ENCODE data around the gene NEXN. TPM values are rescaled to one million over a fixed set of nuclear protein-coding genes. Genes with fewer than 3 reads are reported as not detected.

NEXN gene
- total and polyA plus RNA-seq, 2 of the 13 experiments (the other 11 are each of a cell fraction or from before 2014, with no cell fraction given) = 0.07 to 0.97 TPM

DNA sequence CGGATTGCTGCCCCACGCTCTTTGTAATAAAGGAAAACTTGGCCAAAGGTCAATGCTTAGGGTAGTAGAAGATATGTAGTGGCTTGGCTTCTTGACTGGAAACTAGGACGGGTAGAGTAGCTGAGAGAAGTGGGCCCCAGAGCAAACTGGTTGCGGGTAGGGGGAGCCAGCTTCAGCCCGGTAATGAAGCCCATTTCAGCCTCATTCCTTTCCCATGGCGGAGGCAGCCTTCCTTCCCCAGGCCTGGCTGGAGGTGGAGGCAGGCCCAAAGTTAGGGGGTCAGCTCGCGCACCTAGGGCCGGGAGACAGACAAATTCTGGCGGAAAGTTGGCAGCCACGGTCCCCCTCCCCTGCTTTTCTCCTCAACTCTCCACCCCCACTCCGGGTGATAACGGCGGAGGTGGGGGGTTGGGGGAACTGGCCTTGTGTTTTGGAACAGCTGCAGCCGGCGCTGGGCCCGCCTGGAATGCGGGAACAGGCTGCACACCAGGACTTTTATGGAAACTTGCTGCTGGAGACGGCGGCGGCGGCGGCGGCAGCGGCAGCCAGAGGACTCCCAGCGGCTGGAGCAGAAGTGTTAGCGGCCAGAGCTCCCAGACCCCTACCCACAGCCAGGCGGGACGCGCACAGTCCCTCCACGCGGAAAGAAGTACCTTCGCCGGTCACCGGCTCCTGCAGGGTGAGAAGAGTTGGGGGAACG, at the start of gene NEXN (continued):
- TF ChIP-seq ZNF576 (CRISPR knock-in tag; IDR thresholded peaks at IDR 0.05) (no peak), STAG1 (CRISPR knock-in tag; IDR thresholded peaks at IDR 0.05) (no peak), YEATS2 (CRISPR knock-in tag; IDR thresholded peaks at IDR 0.05; ENCODE audit: borderline replicate concordance) (no peak), CREM (IDR thresholded peaks at IDR 0.05) (no peak), CREM (CRISPR knock-in tag; IDR thresholded peaks at IDR 0.05) (no peak), KMT2A (CRISPR knock-in tag; IDR thresholded peaks at IDR 0.05) (no peak; the same call in 1 of the 2 replicates), ZNF333 (CRISPR knock-in tag; IDR thresholded peaks at IDR 0.05; ENCODE audit: borderline replicate concordance) (no peak), ZNF564 (CRISPR knock-in tag; IDR thresholded peaks at IDR 0.05) (no peak), U2AF1 (optimal IDR thresholded peaks at IDR 0.05; ENCODE audit: low read depth, low read length) (no peak), TEAD3 (CRISPR knock-in tag; optimal IDR thresholded peaks at IDR 0.05; ENCODE audit: borderline replicate concordance) (peak; percentile 66), POGK (CRISPR knock-in tag; conservative IDR thresholded peaks at IDR 0.05) (no peak), GPN1 (CRISPR knock-in tag; IDR thresholded peaks at IDR 0.05; ENCODE audit: borderline replicate concordance) (no peak), ZNF768 (CRISPR knock-in tag; IDR thresholded peaks at IDR 0.05) (0 out of 2 replicates have a peak, but pooled peaks have one; percentile 30), PITX1 (CRISPR knock-in tag; IDR thresholded peaks at IDR 0.05) (no peak), NR2C2 (CRISPR knock-in tag; IDR thresholded peaks at IDR 0.05; ENCODE audit: borderline replicate concordance) (no peak), ZNF367 (CRISPR knock-in tag; IDR thresholded peaks at IDR 0.05; ENCODE audit: borderline replicate concordance) (no peak), ZNF782 (CRISPR knock-in tag; IDR thresholded peaks at IDR 0.05; ENCODE audit: borderline replicate concordance) (no peak), ZNF460 (CRISPR knock-in tag; IDR thresholded peaks at IDR 0.05; ENCODE audit: borderline replicate concordance) (no peak), NCOR1 (IDR thresholded peaks at IDR 0.05; ENCODE audit: borderline replicate concordance, low read length) (no peak), ZNF124 (CRISPR knock-in tag; IDR thresholded peaks at IDR 0.05) (no peak), FOXP1 (IDR thresholded peaks at IDR 0.05) (no peak), FOXP1 (CRISPR knock-in tag; IDR thresholded peaks at IDR 0.05) (no peak), HIC2 (CRISPR knock-in tag; IDR thresholded peaks at IDR 0.05; ENCODE audit: low read depth) (no peak), ZFP36 (IDR thresholded peaks at IDR 0.05; ENCODE audit: borderline replicate concordance, low read depth, low read length, partially characterized antibody) (no peak), TCF7L2 (IDR thresholded peaks at IDR 0.05; ENCODE audit: low read depth, low read length) (no peak), NFYC (CRISPR knock-in tag; IDR thresholded peaks at IDR 0.05) (no peak)
- TF ChIP-seq, protein P1, sequence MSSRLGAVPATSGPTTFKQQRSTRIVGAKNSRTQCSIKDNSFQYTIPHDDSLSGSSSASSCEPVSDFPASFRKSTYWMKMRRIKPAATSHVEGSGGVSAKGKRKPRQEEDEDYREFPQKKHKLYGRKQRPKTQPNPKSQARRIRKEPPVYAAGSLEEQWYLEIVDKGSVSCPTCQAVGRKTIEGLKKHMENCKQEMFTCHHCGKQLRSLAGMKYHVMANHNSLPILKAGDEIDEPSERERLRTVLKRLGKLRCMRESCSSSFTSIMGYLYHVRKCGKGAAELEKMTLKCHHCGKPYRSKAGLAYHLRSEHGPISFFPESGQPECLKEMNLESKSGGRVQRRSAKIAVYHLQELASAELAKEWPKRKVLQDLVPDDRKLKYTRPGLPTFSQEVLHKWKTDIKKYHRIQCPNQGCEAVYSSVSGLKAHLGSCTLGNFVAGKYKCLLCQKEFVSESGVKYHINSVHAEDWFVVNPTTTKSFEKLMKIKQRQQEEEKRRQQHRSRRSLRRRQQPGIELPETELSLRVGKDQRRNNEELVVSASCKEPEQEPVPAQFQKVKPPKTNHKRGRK (CRISPR knock-in tag; IDR thresholded peaks at IDR 0.05) = no peak; the same call in 1 of the 2 replicates

Measured in HepG2 (cell line).